PC-3 (cell line): ENCODE results near the gene SH2D3C. TPM values are rescaled to one million over a fixed set of nuclear protein-coding genes. Genes with fewer than 3 reads are reported as not detected.

ENCODE experiments used
- ATAC-seq: fragments of 200-7000 bp; cut with Tn5 transposase; 2 replicates; pipeline ENCODE4 v1.9.1; 2020; ENCODE audit warnings: mild to moderate bottlenecking, moderate library complexity
- BruUV-seq: library from RNA; stranded (reverse); fragments of 400-500 nt; replicated peaks from 2 replicates; lab custom pipeline; 2021; lab: Mats Ljungman, UMichigan
- CTCF ChIA-PET: fragments of 300-600 bp; sonication (Branson Sonifier 250); formaldehyde crosslinking; loops from one replicate; lab custom pipeline; 2022; ENCODE audit warnings: antibody characterized with exemption; lab: Charles Lee
- POLR2A ChIA-PET: fragments of 300-600 bp; sonication (Branson Sonifier 250); formaldehyde crosslinking; loops from one replicate; lab custom pipeline; 2022; ENCODE audit warnings: antibody characterized with exemption; ENCODE audit not compliant: unreplicated experiment; lab: Charles Lee
- DNase-seq: peaks from one replicate; pipeline ENCODE4 v3.0.0-alpha.2; 2015
- H2AFZ ChIP-seq: fragments of 300-600 bp; sonication (generic); 2 replicates; pipeline ENCODE4 v1.6.0; 2016; ENCODE audit warnings: antibody characterized with exemption, low read length
- H3F3A ChIP-seq: fragments of 300-600 bp; sonication (generic); one replicate; pipeline ENCODE4 v1.6.0; 2017; ENCODE audit warnings: antibody characterized with exemption, low read length, control low read depth, mild to moderate bottlenecking; ENCODE audit not compliant: unreplicated experiment
- H3K27ac ChIP-seq: fragments of 300-600 bp; sonication (generic); 2 replicates; pipeline ENCODE4 v1.5.1; 2016; ENCODE audit warnings: mild to moderate bottlenecking, low read length
- H3K27me3 ChIP-seq: fragments of 300-600 bp; sonication (generic); 2 replicates; pipeline ENCODE4 v1.6.1; 2016; ENCODE audit warnings: low read length, mixed read lengths
- H3K36me3 ChIP-seq: fragments of 300-600 bp; sonication (generic); 2 replicates; pipeline ENCODE4 v1.6.1; 2016; ENCODE audit warnings: low read depth, mixed run types, low read length, mixed read lengths
- H3K4me1 ChIP-seq: fragments of 300-600 bp; sonication (generic); 2 replicates; pipeline ENCODE4 v1.5.1; 2016; ENCODE audit warnings: low read length; ENCODE audit not compliant: insufficient read depth
- H3K4me2 ChIP-seq: fragments of 300-600 bp; sonication (generic); 2 replicates; pipeline ENCODE4 v1.6.0; 2016; ENCODE audit warnings: low read length
- H3K4me3 ChIP-seq: fragments of 300-600 bp; sonication (generic); 2 replicates; pipeline ENCODE4 v1.5.1; 2016; ENCODE audit warnings: mild to moderate bottlenecking, low read length, mixed read lengths
- H3K79me2 ChIP-seq: fragments of 300-600 bp; sonication (generic); 2 replicates; pipeline ENCODE4 v1.6.1; 2017; ENCODE audit warnings: low read length, mixed read lengths
- H3K9ac ChIP-seq: fragments of 300-600 bp; sonication (generic); 2 replicates; pipeline ENCODE4 v1.6.0; 2016; ENCODE audit warnings: mild to moderate bottlenecking, low read length
- H3K9me2 ChIP-seq: fragments of 300-600 bp; sonication (generic); replicated peaks from 2 replicates; pipeline ENCODE4 v1.6.1; 2016; ENCODE audit warnings: mixed run types, low read length, mixed read lengths
- H3K9me3 ChIP-seq: fragments of 300-600 bp; sonication (generic); 2 replicates; pipeline ENCODE4 v1.6.1; 2016; ENCODE audit warnings: low read length, mixed read lengths
- H4K20me1 ChIP-seq: fragments of 300-600 bp; sonication (generic); 2 replicates; pipeline ENCODE4 v1.6.1; 2016; ENCODE audit warnings: low read length, mixed read lengths
- EZH2 ChIP-seq: fragments of 300-600 bp; sonication (generic); IDR thresholded peaks from one replicate; pipeline ENCODE4 v1.6.1; 2017; ENCODE audit warnings: antibody characterized with exemption, mild to moderate bottlenecking, low read length; ENCODE audit not compliant: unreplicated experiment
- EZH2phosphoT487 ChIP-seq: fragments of 300-600 bp; sonication (generic); IDR thresholded peaks from 2 replicates; pipeline ENCODE4 v1.6.1; 2018; ENCODE audit warnings: mild to moderate bottlenecking, antibody characterized with exemption, low read length, borderline replicate concordance
- intact Hi-C: fragments of 100-400 bp; cut with micrococcal nuclease; formaldehyde crosslinking; loops from 2 replicates; pipeline ENCODE4 v1.9.0; 2023
- total RNA-seq: library from RNA; depleted of rRNA; stranded (reverse); fragments of >200 nt; gene quantifications from 2 replicates; pipeline ENCODE4 v1.2.3, GENCODE V29; 2014
- TF ChIP-seq, protein P1 (sequence below): fragments of 300-600 bp; sonication (generic); conservative IDR thresholded peaks from 2 replicates; pipeline ENCODE4 v1.5.1; 2017; ENCODE audit warnings: antibody characterized with exemption, low read depth, mild to moderate bottlenecking, low read length

Gene SH2D3C
- total RNA-seq, 1 experiment from 2014 or later = 0.26 TPM

DNA sequence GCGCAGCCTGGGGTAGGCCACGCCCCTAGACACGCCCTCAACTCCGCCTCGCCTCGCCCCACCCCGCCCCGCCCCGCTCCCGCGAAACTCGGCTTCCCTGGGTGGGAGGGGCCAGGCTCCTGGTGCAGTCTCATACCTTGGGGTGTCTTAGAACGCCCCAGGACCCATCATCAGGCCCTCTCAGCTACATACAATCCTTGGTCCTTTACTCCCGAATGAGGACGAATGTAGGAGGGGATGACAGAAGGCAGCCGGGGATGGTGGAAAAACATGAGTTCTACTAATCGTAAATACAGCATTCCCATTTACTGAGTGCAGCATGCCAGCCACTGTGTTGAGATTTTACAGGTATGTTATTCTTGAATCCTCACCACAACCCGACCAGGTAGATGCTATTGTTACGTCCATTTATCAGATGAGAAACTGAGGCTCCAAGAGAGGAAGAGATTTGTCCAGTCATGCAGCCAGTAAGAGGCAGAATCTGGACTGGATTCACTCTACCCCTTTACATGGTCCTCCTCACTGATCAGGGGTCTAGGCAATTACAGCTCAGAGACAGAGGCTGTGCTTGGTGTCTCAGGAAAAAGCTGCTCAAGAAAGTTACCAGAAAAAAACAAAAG is 6.8 kb downstream of the SH2D3C start:
- H2AFZ ChIP-seq = peak overlapping the region; percentile 82
- no peaks in the 10 kb centered on the region for H3K27me3 ChIP-seq
- H3K27ac ChIP-seq = no peak overlapping the region
- no peaks in the 10 kb centered on the region for H3K36me3 ChIP-seq
- POLR2A ChIA-PET = interaction anchor here (1.0 kb wide), 1 partner anchor 37 kb away, joined by 3 read pairs; the partner anchor contains the start of gene TOR2A
- H3K9ac ChIP-seq = no peak overlapping the region
- ATAC-seq (no peak), DNase-seq (no peak)
- peak overlapping the region; percentile 91 for H3K4me2 ChIP-seq
- no peaks in the 10 kb centered on the region for H3K79me2 ChIP-seq
- intact Hi-C loops = no loop called here
- no peaks in the 10 kb centered on the region for H3K9me2 ChIP-seq
- H3K4me3 ChIP-seq = peak overlapping the region; percentile 70
- no peaks in the 10 kb centered on the region for H3K9me3 ChIP-seq
- peaks cover 4% of the 10 kb centered on the region; the same call in 1 of the 2 replicates for H3K4me1 ChIP-seq
- CTCF ChIA-PET = interaction anchor here (0.5 to 1.2 kb wide), 2 partner anchors 37 to 109 kb away, joined by 3 to 10 read pairs; partner anchors contain the start of gene TOR2A
- no peaks in the 10 kb centered on the region for H4K20me1 ChIP-seq
- H3F3A ChIP-seq = no peaks in the 10 kb centered on the region
- BruUV-seq = no TSS peak
- no peak for TF ChIP-seq EZH2
- no peak for TF ChIP-seq EZH2phosphoT487
- TF ChIP-seq, protein P1, sequence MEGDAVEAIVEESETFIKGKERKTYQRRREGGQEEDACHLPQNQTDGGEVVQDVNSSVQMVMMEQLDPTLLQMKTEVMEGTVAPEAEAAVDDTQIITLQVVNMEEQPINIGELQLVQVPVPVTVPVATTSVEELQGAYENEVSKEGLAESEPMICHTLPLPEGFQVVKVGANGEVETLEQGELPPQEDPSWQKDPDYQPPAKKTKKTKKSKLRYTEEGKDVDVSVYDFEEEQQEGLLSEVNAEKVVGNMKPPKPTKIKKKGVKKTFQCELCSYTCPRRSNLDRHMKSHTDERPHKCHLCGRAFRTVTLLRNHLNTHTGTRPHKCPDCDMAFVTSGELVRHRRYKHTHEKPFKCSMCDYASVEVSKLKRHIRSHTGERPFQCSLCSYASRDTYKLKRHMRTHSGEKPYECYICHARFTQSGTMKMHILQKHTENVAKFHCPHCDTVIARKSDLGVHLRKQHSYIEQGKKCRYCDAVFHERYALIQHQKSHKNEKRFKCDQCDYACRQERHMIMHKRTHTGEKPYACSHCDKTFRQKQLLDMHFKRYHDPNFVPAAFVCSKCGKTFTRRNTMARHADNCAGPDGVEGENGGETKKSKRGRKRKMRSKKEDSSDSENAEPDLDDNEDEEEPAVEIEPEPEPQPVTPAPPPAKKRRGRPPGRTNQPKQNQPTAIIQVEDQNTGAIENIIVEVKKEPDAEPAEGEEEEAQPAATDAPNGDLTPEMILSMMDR = no peak

DNA sequence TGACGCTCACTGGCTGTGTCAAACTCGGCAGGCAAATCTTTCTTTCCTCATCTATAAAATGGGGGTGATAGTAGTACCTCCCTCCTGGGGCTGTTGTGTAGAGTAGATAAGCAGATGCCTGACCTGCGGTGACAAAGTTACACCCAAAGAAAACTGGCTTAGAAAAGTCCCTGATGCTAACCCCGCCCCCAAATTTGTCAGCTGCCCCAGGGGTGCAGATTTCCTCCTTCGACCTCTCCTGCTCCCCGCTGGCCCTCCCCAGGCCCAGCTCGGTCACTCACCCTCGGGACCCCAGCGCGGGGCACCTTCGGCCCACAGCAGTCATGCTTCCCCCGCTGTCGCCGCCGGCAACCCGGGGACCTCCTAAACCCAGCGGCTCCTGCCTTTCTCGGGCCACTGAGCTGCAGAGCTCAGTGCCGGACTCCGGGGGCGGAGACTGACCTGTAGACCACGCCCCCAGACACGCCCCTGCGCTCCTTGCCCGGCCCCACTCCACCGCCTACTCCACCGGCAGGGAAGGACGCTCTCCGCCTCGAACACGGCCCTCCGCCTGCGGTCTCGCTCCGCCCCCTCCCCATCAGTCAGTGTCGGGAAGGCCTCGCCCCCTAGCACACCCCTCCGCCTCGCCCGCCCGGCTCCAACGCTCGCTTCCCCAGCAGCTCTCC is 7.4 kb downstream of the SH2D3C start:
- no peaks in the 10 kb centered on the region for H3K9me3 ChIP-seq
- intact Hi-C loops = no loop called here
- H3K4me1 ChIP-seq = peaks cover 4% of the 10 kb centered on the region; the same call in 1 of the 2 replicates
- H3K9ac ChIP-seq = no peak overlapping the region
- H3K4me3 ChIP-seq = peak overlapping the region; percentile 70
- peak overlapping the region; percentile 76 for H2AFZ ChIP-seq
- no peak overlapping the region for H3K27ac ChIP-seq
- ChIA-PET POLR2A (interaction anchor here (0.5 to 1.0 kb wide), 2 partner anchors 15 to 36 kb away, joined by 3 to 8 read pairs; partner anchors contain the start of genes CDK9 and TOR2A), CTCF (interaction anchor here (0.5 to 1.2 kb wide), 3 partner anchors 36 to 108 kb away, joined by 3 to 10 read pairs (median 9); partner anchors contain the start of gene TOR2A)
- BruUV-seq = no TSS peak
- H3F3A ChIP-seq = no peaks in the 10 kb centered on the region
- ATAC-seq (peak; percentile 97), DNase-seq (peak; percentile 92)
- TF ChIP-seq, protein P1 = no peak
- no peak for TF ChIP-seq EZH2
- no peak for TF ChIP-seq EZH2phosphoT487
- H3K27me3 ChIP-seq = no peaks in the 10 kb centered on the region
- H3K36me3 ChIP-seq = no peaks in the 10 kb centered on the region
- H3K4me2 ChIP-seq = peak overlapping the region; percentile 91
- no peaks in the 10 kb centered on the region for H3K9me2 ChIP-seq
- no peaks in the 10 kb centered on the region for H3K79me2 ChIP-seq
- H4K20me1 ChIP-seq = no peaks in the 10 kb centered on the region
